ENCODE results near the gene FRS2. TPM values are rescaled to one million over a fixed set of nuclear protein-coding genes. Genes with fewer than 3 reads are reported as not detected.

The FRS2 gene
- total RNA-seq, 1 donor from 2014 or later: 29.7 TPM

GRCh38 chr12:69430942-69431590 lies 39.1 kb upstream of the FRS2 start:
- Histone ChIP-seq H3K4me1 (no peaks in the 10 kb centered on the region), H3K27ac (no peak overlapping the region), H3K27me3 (ENCODE audit: low read depth) (no peaks in the 10 kb centered on the region), H3K4me3 (no peak overlapping the region), H3K9me3 (no peaks in the 10 kb centered on the region), H3K36me3 (no peaks in the 10 kb centered on the region)
- intact Hi-C loops (cut with DNase I): no loop called here
- DNase-seq (no peak), ATAC-seq (no peak)
- TF ChIP-seq, protein P1, sequence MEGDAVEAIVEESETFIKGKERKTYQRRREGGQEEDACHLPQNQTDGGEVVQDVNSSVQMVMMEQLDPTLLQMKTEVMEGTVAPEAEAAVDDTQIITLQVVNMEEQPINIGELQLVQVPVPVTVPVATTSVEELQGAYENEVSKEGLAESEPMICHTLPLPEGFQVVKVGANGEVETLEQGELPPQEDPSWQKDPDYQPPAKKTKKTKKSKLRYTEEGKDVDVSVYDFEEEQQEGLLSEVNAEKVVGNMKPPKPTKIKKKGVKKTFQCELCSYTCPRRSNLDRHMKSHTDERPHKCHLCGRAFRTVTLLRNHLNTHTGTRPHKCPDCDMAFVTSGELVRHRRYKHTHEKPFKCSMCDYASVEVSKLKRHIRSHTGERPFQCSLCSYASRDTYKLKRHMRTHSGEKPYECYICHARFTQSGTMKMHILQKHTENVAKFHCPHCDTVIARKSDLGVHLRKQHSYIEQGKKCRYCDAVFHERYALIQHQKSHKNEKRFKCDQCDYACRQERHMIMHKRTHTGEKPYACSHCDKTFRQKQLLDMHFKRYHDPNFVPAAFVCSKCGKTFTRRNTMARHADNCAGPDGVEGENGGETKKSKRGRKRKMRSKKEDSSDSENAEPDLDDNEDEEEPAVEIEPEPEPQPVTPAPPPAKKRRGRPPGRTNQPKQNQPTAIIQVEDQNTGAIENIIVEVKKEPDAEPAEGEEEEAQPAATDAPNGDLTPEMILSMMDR (IDR thresholded peaks at IDR 0.05): no peak

GRCh38 chr12:69431591-69432222 lies 38.5 kb upstream of the FRS2 start:
- H3K4me1 ChIP-seq: no peaks in the 10 kb centered on the region
- H3K27ac ChIP-seq: no peak overlapping the region
- H3K4me3 ChIP-seq: no peak overlapping the region
- no peaks in the 10 kb centered on the region for H3K36me3 ChIP-seq
- no peaks in the 10 kb centered on the region for H3K27me3 ChIP-seq (ENCODE audit: low read depth)
- no peaks in the 10 kb centered on the region for H3K9me3 ChIP-seq
- TF ChIP-seq, protein P1 (IDR thresholded peaks at IDR 0.05): no peak
- intact Hi-C loops (cut with DNase I): no loop called here
- DNase-seq: no peak
- no peak for ATAC-seq

DNA sequence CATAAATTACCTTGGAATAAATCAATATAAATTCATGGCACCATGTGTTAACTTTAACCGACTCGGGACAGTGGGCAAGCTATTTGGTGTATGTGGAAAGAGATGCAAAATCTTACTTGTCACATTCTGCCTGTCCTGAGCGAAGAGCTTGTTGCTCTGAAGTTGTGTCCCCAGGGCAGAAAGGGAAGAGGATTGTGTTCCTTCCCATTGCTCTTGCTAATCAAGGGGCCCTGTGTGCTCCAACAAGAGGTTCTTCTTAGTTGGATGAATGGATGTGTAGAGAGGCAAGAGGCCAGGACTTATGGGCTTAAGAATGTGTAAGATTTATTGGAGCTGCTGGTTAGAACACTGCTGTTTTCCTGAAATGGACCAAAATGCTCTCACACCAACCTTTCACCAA lies 36.5 kb upstream of the FRS2 start:
- intact Hi-C loops (cut with DNase I): no loop called here
- Histone ChIP-seq H3K27ac (no peak overlapping the region), H3K36me3 (no peaks in the 10 kb centered on the region), H3K4me3 (no peak overlapping the region), H3K27me3 (ENCODE audit: low read depth) (no peaks in the 10 kb centered on the region), H3K9me3 (no peaks in the 10 kb centered on the region), H3K4me1 (no peaks in the 10 kb centered on the region)
- TF ChIP-seq, protein P1 (IDR thresholded peaks at IDR 0.05): no peak
- ATAC-seq: no peak
- no peak for DNase-seq

DNA sequence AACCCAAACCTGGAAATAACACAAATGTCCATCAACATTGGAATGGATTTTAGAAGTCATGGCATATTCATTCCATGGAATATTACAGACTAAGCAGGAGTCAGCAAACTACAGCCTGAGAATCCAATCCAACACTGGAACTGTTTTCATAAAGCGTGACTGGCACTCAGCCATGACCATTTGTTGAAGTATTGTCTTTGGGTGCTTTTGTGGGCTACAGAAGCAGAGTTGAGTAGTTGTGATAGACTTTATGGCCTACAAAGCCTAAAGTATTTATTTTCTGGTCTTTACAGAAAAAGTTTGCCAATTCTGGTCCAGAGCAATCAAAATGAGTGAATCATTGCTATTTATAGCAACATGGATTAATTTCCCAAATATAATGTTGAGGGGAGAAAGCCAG lies 34.5 kb upstream of the FRS2 start:
- no peaks in the 10 kb centered on the region for H3K36me3 ChIP-seq
- no peaks in the 10 kb centered on the region for H3K27me3 ChIP-seq (ENCODE audit: low read depth)
- DNase-seq: no peak
- no peak for ATAC-seq
- no peak overlapping the region for H3K27ac ChIP-seq
- no peak overlapping the region for H3K4me3 ChIP-seq
- intact Hi-C loops (cut with DNase I): no loop called here
- H3K9me3 ChIP-seq: no peaks in the 10 kb centered on the region
- H3K4me1 ChIP-seq: no peaks in the 10 kb centered on the region
- TF ChIP-seq, protein P1 (IDR thresholded peaks at IDR 0.05): no peak

DNA sequence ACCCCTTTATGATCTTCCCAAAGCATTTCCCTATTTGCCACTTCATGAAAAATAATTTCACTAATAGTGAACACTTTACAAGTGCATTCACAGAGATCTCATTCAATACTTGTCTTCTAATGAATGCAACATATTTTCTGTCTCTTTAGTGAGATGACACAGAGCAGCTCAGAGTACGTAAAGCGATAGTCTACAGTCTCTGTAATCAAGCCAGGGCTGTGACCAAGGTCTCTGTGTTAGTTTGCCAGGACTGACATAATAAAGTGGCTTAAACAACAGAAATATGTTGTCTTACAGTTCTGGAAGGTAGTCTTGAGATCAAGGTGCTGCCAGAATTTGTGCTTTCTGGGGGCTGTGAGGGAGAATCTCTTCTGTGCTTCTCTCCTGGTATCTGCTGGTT lies 33.1 kb upstream of the FRS2 start:
- DNase-seq: no peak
- no peaks in the 10 kb centered on the region for H3K27me3 ChIP-seq (ENCODE audit: low read depth)
- H3K4me3 ChIP-seq: no peak overlapping the region
- no peaks in the 10 kb centered on the region for H3K4me1 ChIP-seq
- no peaks in the 10 kb centered on the region for H3K36me3 ChIP-seq
- TF ChIP-seq, protein P1 (IDR thresholded peaks at IDR 0.05): no peak
- ATAC-seq: no peak
- H3K9me3 ChIP-seq: no peaks in the 10 kb centered on the region
- intact Hi-C loops (cut with DNase I): no loop called here
- no peak overlapping the region for H3K27ac ChIP-seq

All from lower lobe of right lung (tissue), 2 donors.